Measurements from ENCODE around the gene TSPAN18. TPM values are rescaled to one million over a fixed set of nuclear protein-coding genes. Genes with fewer than 3 reads are reported as not detected.

Gene TSPAN18
- total and polyA plus RNA-seq, 8 donors = 27.2 to 85.8 (median 63.7) TPM

DNA sequence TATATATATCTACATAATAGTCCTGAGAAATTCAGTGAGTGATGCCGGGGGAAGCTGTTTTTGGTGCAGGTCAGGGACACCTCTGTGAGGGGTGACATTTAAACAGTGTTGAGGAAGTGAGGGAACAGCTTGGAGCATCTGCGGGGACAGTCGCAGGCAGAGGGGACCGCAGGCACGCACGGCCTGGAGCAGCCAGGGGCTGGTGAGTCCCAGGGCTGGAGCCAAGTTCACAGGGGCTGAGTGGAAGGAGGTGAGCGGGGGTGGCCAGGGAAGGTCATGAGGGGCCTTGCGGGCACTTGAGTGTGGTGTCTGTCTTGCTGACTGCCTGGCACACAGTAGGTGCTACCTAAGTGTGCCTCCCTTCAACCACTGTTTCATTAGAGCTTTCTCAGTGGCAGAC is 65.4 kb downstream of the TSPAN18 start:
- TF ChIP-seq, protein P1, sequence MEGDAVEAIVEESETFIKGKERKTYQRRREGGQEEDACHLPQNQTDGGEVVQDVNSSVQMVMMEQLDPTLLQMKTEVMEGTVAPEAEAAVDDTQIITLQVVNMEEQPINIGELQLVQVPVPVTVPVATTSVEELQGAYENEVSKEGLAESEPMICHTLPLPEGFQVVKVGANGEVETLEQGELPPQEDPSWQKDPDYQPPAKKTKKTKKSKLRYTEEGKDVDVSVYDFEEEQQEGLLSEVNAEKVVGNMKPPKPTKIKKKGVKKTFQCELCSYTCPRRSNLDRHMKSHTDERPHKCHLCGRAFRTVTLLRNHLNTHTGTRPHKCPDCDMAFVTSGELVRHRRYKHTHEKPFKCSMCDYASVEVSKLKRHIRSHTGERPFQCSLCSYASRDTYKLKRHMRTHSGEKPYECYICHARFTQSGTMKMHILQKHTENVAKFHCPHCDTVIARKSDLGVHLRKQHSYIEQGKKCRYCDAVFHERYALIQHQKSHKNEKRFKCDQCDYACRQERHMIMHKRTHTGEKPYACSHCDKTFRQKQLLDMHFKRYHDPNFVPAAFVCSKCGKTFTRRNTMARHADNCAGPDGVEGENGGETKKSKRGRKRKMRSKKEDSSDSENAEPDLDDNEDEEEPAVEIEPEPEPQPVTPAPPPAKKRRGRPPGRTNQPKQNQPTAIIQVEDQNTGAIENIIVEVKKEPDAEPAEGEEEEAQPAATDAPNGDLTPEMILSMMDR (IDR thresholded peaks at IDR 0.05) = no peak
- Histone ChIP-seq H3K27me3 (no peaks in the 10 kb centered on the region), H3K4me3 (no peak overlapping the region), H3K9me3 (no peaks in the 10 kb centered on the region), H3K4me1 (no peaks in the 10 kb centered on the region), H3K27ac (no peak overlapping the region), H3K36me3 (no peaks in the 10 kb centered on the region)
- intact Hi-C loops (cut with DNase I) = no loop called here
- DNase-seq = peak in 1 of 4 donors; percentile 15
- ATAC-seq = no peak

DNA sequence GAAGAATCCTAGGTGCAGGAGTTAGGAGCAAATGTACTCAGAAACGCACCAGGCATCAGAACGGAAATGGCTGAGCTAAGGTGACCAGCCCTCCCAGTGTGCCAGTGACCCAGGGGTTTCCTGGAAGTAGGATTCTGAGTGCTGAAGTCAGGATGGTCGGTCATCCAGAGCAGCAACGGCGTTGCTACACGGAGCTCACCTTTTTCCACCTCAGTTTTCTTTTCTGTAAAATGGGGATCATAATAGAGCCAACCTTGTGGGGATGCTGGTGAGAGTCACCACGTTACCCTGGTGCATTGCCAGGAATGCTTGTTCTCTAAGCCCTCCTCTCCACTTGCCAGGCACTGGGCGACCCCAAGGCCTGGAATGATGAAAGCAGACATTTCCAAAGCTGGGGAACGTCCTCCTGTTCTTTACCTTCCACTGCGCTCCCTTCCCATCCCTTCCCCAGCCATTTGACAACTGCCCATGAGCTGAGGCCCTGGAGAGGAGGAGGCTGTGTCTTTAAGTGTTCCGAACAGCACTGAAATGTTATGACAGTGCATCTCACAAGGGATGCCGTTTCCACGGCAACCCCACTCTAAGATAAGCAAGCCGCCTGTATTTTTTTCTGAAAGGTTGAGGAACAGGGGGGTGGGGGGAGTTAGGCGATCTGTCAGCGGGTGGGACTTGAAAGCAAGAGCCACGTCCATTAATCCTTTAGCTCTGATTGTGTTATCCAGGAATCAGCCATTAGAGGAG is 66.8 kb downstream of the TSPAN18 start:
- no peaks in the 10 kb centered on the region for H3K27me3 ChIP-seq
- no peaks in the 10 kb centered on the region for H3K9me3 ChIP-seq
- no peaks in the 10 kb centered on the region for H3K4me1 ChIP-seq
- DNase-seq = peak in 1 of 4 donors; percentile 74
- H3K36me3 ChIP-seq = no peaks in the 10 kb centered on the region
- intact Hi-C loops (cut with DNase I) = no loop called here
- H3K4me3 ChIP-seq = no peak overlapping the region
- no peak for ATAC-seq
- TF ChIP-seq, protein P1 (IDR thresholded peaks at IDR 0.05) = no peak
- no peak overlapping the region for H3K27ac ChIP-seq

DNA sequence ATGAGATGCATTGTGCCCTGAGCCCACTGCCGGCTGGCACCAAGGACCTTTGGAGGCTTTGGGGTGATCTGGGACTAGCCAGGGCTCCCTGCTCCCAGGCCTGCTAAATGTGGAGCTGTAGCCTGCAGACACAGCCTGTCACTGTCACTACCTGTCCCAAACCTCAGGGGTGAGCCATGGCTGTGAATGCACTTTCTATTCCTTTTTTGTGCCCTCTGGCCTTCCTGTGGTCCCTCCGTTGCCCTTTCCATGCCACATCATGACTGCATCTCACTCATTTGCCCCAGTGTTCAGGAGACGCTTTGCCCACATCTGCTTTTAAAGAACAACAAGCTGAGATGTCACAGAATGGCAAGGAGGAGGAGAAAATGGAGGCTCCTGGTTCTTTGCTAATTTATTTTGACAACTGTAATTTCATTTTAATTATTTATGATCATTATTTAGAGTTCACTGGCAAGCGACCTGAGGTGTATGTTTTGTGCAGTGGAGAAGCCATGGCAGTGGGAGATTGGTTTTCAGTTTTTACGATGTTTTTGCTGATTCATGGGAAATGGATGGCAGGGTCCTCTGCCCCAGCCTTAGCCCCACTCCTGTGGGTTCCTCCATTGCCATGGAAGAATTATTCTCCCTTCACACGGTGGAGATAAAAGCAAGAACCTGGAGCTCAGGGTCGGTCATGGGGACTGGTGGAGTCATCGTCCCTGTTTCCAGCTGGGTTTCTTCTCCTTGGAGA is 69.2 kb downstream of the TSPAN18 start:
- H3K27ac ChIP-seq = no peak overlapping the region
- H3K4me3 ChIP-seq = no peak overlapping the region
- intact Hi-C loops (cut with DNase I) = no loop called here
- TF ChIP-seq, protein P1 (IDR thresholded peaks at IDR 0.05) = no peak
- H3K4me1 ChIP-seq = no peaks in the 10 kb centered on the region
- H3K27me3 ChIP-seq = peaks cover 0 to 5% of the 10 kb centered on the region in 2 donors
- no peak for ATAC-seq
- DNase-seq = no peak
- H3K9me3 ChIP-seq = no peaks in the 10 kb centered on the region
- no peaks in the 10 kb centered on the region for H3K36me3 ChIP-seq

DNA sequence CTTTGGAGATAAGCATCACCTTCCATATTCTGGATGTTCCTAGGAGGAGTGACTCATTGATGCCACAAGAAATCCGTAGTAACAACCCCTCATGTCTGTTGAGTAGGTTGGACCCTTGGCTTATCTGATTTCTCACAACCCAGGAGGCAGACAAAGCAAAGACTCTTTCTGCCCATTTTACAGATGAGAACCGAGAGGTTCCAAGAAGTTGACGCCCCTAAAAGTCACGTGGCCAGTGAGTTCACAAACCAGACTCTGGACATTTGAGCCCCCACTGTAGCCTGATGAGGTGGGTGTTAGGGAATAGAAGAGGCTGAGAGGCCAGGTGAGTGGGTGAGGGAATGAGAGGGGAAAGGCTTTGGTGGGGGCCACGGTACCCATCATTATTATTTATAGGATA is 70.3 kb downstream of the TSPAN18 start:
- Histone ChIP-seq H3K27me3 (peaks cover 0 to 5% of the 10 kb centered on the region in 2 donors), H3K9me3 (no peaks in the 10 kb centered on the region), H3K27ac (no peak overlapping the region), H3K4me3 (no peak overlapping the region), H3K36me3 (no peaks in the 10 kb centered on the region), H3K4me1 (no peaks in the 10 kb centered on the region)
- TF ChIP-seq, protein P1 (IDR thresholded peaks at IDR 0.05) = no peak
- intact Hi-C loops (cut with DNase I) = no loop called here
- DNase-seq = no peak
- no peak for ATAC-seq

DNA sequence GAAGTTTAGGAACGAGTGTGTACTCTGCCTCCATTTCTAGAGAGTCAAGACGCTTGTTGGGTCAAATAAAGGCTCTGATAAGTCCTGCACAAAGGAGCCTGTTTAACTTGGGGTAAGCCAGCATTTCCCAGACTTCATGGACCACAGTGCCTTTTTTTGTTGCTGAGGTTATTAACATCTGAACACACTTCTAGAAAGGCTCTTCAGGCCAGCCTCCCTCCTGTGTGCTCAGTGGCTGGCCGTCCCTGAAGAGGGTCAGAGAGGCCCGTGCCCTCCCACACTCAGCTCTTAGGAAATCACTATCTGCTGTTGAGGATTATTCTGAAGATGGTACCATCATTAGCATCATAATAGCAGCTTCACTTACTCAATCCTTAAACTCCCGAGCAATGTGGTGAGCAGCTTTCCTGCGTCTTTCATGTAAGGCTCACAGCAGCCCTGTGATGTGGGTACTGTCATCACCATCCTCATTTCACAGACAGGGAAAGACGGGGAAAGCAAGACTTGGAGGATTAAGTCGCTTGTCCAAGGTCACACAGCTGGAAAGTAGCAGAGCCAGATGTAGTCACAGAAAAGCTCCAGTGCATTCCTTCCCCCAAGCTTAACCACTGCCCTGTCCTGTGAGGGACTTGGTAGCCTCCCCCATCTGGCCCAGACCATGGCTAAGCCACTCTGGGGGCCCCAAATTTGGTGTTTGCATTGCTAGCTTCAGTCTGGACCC is 71.3 kb downstream of the TSPAN18 start:
- Histone ChIP-seq H3K36me3 (no peaks in the 10 kb centered on the region), H3K9me3 (no peaks in the 10 kb centered on the region), H3K4me3 (no peak overlapping the region), H3K27ac (no peak overlapping the region), H3K27me3 (peaks cover 0 to 5% of the 10 kb centered on the region in 2 donors), H3K4me1 (no peaks in the 10 kb centered on the region)
- intact Hi-C loops (cut with DNase I) = no loop called here
- ATAC-seq (peak; percentile 24), DNase-seq (no peak)
- TF ChIP-seq, protein P1 (IDR thresholded peaks at IDR 0.05) = no peak
